Mononuclear cell (primary cell): ENCODE measurements around the gene KLHL7. TPM values are rescaled to one million over a fixed set of nuclear protein-coding genes. Genes with fewer than 3 reads are reported as not detected.
A peak's percentile ranks its signal among the peaks of the same experiment; 100 is the strongest.
"Not testable (repeated sequence)": the region's sequence is repeated elsewhere in the genome, so short reads cannot be mapped to it uniquely, and the experiment has no call there.

Experiments used
- H3K27me3 ChIP-seq: 2 replicates; pipeline ENCODE4 v1.6.0; 2011; ENCODE audit warnings: low read length, control low read depth; ENCODE audit not compliant: insufficient read depth
- H3K4me1 ChIP-seq: 2 replicates; pipeline ENCODE4 v1.5.1; 2011; ENCODE audit warnings: mild to moderate bottlenecking, low read length, control low read depth; ENCODE audit not compliant: insufficient read depth
- H3K4me3 ChIP-seq: 2 replicates; pipeline ENCODE4 v1.5.1; 2011; ENCODE audit warnings: mild to moderate bottlenecking, low read length, moderate library complexity
- H3K9me3 ChIP-seq: 2 replicates; pipeline ENCODE4 v1.5.1; 2011; ENCODE audit warnings: low read depth, mild to moderate bottlenecking, control low read depth, low read length
- total RNA-seq: library from RNA; depleted of rRNA; stranded (reverse); fragments of >200 nt; gene quantifications from one replicate; pipeline ENCODE4 v1.2.3, GENCODE V29; 2012

Gene KLHL7
- total RNA-seq, 1 donor: 20.8 TPM

GRCh38 chr7:23183279-23184012, 77.9 kb downstream of the KLHL7 start:
- no peaks in the 10 kb centered on the region for H3K27me3 ChIP-seq
- no peak overlapping the region for H3K4me3 ChIP-seq
- peaks cover 28% of the 10 kb centered on the region for H3K4me1 ChIP-seq
- H3K9me3 ChIP-seq: no peaks in the 10 kb centered on the region

GRCh38 chr7:23184291-23184690, 78.7 kb downstream of the KLHL7 start:
- peaks cover 28% of the 10 kb centered on the region for H3K4me1 ChIP-seq
- H3K27me3 ChIP-seq: no peaks in the 10 kb centered on the region
- no peaks in the 10 kb centered on the region for H3K9me3 ChIP-seq
- no peak overlapping the region for H3K4me3 ChIP-seq

- Histone ChIP-seq H3K27me3 (no peaks in the 10 kb centered on the region), H3K4me3 (no peak overlapping the region), H3K9me3 (no peaks in the 10 kb centered on the region), H3K4me1 (peaks cover 28% of the 10 kb centered on the region)
Measured at GRCh38 chr7:23184709-23185359, 79.2 kb downstream of the KLHL7 start.

GRCh38 chr7:23185980-23186379, 80.4 kb downstream of the KLHL7 start:
- Histone ChIP-seq H3K9me3 (no peaks in the 10 kb centered on the region), H3K27me3 (no peaks in the 10 kb centered on the region), H3K4me1 (peaks cover 27% of the 10 kb centered on the region)

GRCh38 chr7:23191022-23191421, 85.4 kb downstream of the KLHL7 start:
- no peak overlapping the region for H3K4me3 ChIP-seq
- H3K9me3 ChIP-seq: no peaks in the 10 kb centered on the region
- H3K27me3 ChIP-seq: no peaks in the 10 kb centered on the region
- no peaks in the 10 kb centered on the region for H3K4me1 ChIP-seq

More at GRCh38 chr7:23185980-23186379, 80.4 kb downstream of the KLHL7 start:
- no peak overlapping the region for H3K4me3 ChIP-seq

- H3K27me3 ChIP-seq, H3K4me1 ChIP-seq, H3K4me3 ChIP-seq, H3K9me3 ChIP-seq: not testable (repeated sequence)
Measured at GRCh38 chr7:23193650-23194227, 88.2 kb downstream of the KLHL7 start.

- no peaks in the 10 kb centered on the region for H3K9me3 ChIP-seq
- no peak overlapping the region for H3K4me3 ChIP-seq
- H3K27me3 ChIP-seq: no peaks in the 10 kb centered on the region
- no peaks in the 10 kb centered on the region for H3K4me1 ChIP-seq
Measured at GRCh38 chr7:23196306-23196705, 90.7 kb downstream of the KLHL7 start.

- not testable (repeated sequence) for H3K4me3 ChIP-seq, H3K4me1 ChIP-seq, H3K9me3 ChIP-seq, H3K27me3 ChIP-seq
Measured at GRCh38 chr7:23197745-23198144, 92.2 kb downstream of the KLHL7 start.

- Histone ChIP-seq H3K9me3 (no peaks in the 10 kb centered on the region), H3K27me3 (no peaks in the 10 kb centered on the region), H3K4me1 (no peaks in the 10 kb centered on the region), H3K4me3 (no peak overlapping the region)
Measured at GRCh38 chr7:23200331-23200730, 94.7 kb downstream of the KLHL7 start.

GRCh38 chr7:23204241-23204640, 98.7 kb downstream of the KLHL7 start:
- H3K27me3 ChIP-seq: no peaks in the 10 kb centered on the region
- no peak overlapping the region for H3K4me3 ChIP-seq
- H3K9me3 ChIP-seq: no peaks in the 10 kb centered on the region
- peaks cover 28% of the 10 kb centered on the region for H3K4me1 ChIP-seq

- Histone ChIP-seq H3K4me1 (peaks cover 41% of the 10 kb centered on the region), H3K27me3 (no peaks in the 10 kb centered on the region), H3K9me3 (no peaks in the 10 kb centered on the region), H3K4me3 (peak overlapping the region; percentile 10)
Measured at GRCh38 chr7:23205577-23205908, 100.0 kb downstream of the KLHL7 start.

- no peaks in the 10 kb centered on the region for H3K27me3 ChIP-seq
- peaks cover 46% of the 10 kb centered on the region for H3K4me1 ChIP-seq
- H3K4me3 ChIP-seq: peak overlapping the region; percentile 10
- H3K9me3 ChIP-seq: no peaks in the 10 kb centered on the region
Measured at GRCh38 chr7:23205909-23206767, 100.6 kb downstream of the KLHL7 start.

GRCh38 chr7:23207021-23207420, 101.4 kb downstream of the KLHL7 start:
- H3K4me1 ChIP-seq: peaks cover 46% of the 10 kb centered on the region
- no peaks in the 10 kb centered on the region for H3K9me3 ChIP-seq
- H3K27me3 ChIP-seq: no peaks in the 10 kb centered on the region
- no peak overlapping the region for H3K4me3 ChIP-seq

GRCh38 chr7:23207884-23208283, 102.3 kb downstream of the KLHL7 start:
- no peak overlapping the region for H3K4me3 ChIP-seq
- no peaks in the 10 kb centered on the region for H3K9me3 ChIP-seq
- H3K27me3 ChIP-seq: no peaks in the 10 kb centered on the region
- peaks cover 46% of the 10 kb centered on the region for H3K4me1 ChIP-seq

GRCh38 chr7:23208316-23208715, 102.7 kb downstream of the KLHL7 start:
- no peak overlapping the region for H3K4me3 ChIP-seq
- H3K9me3 ChIP-seq: no peaks in the 10 kb centered on the region
- peaks cover 46% of the 10 kb centered on the region for H3K4me1 ChIP-seq
- H3K27me3 ChIP-seq: no peaks in the 10 kb centered on the region
